ENCODE data around the gene MYO1A. TPM values are rescaled to one million over a fixed set of nuclear protein-coding genes. Genes with fewer than 3 reads are reported as not detected.

Gene MYO1A
- total and polyA plus RNA-seq, 10 of the 15 experiments (the other 5 are each of a cell fraction or from before 2014, with no cell fraction given) = 0.01 to 0.34 (median 0.15) TPM; not detected in 2

GRCh38 chr12:57091638-57092528 lies 42.0 kb upstream of the MYO1A start:
- Histone ChIP-seq H3K4me2 (ENCODE audit: control insufficient read depth, insufficient read depth) (peak overlapping the region; percentile 9; the same call in 1 of the 2 replicates), H3K27me3 (replicated peaks in 1 of 2; ENCODE audit: control insufficient read depth in 2 of 2, insufficient read depth in 2 of 2, low read length in 1 of 2) (no peaks in the 10 kb centered on the region), H3K9ac (ENCODE audit: control insufficient read depth, insufficient read depth, low read length) (no peak overlapping the region), H3K27ac (ENCODE audit: control insufficient read depth, insufficient read depth) (no peak overlapping the region), H3K9me3 (replicated peaks; ENCODE audit: control insufficient read depth, insufficient read depth, low read length) (no peaks in the 10 kb centered on the region), H2AFZ (ENCODE audit: control insufficient read depth, low read depth, low read length) (no peak overlapping the region), H3K79me2 (ENCODE audit: control insufficient read depth, insufficient read depth, low read length) (peaks cover 34% of the 10 kb centered on the region), H4K20me1 (ENCODE audit: control insufficient read depth, insufficient read depth) (no peaks in the 10 kb centered on the region), H3K4me3 (no peak overlapping the region), H3K36me3 (ENCODE audit: control insufficient read depth in 2 of 2, insufficient read depth in 2 of 2, low read length in 1 of 2) (peaks cover 15 to 21% of the 10 kb centered on the region in 2 experiments), H3K4me1 (ENCODE audit: control insufficient read depth, insufficient read depth, low read length) (peaks cover 39% of the 10 kb centered on the region)
- TF ChIP-seq WRNIP1 (IDR thresholded peaks at IDR 0.05; ENCODE audit: borderline replicate concordance, low read depth, low read length) = no peak
- no peak for TF ChIP-seq RBBP5 (conservative IDR thresholded peaks at IDR 0.05)
- TF ChIP-seq CUX1 (IDR thresholded peaks at IDR 0.05; ENCODE audit: insufficient replicate concordance, low read depth, low read length) = no peak
- TF ChIP-seq PKNOX1 (IDR thresholded peaks at IDR 0.05) = no peak
- TF ChIP-seq NFIC (IDR thresholded peaks at IDR 0.05; ENCODE audit: low read depth, low read length) = no peak
- no peak for TF ChIP-seq RELA (IDR thresholded peaks at IDR 0.05; ENCODE audit: borderline replicate concordance, partially characterized antibody)
- RAD21 ChIA-PET (ENCODE audit: unreplicated experiment) = interaction anchor here (0.6 to 8.8 kb wide), 9 partner anchors 9 to 91 kb away, joined by 3 to 199 read pairs (median 5); partner anchors contain the start of genes NEMP1, STAT6 and TAC3
- no peak for FAIRE-seq
- CTCF ChIA-PET = interaction anchor here (0.6 to 9.0 kb wide), 12 partner anchors 11 to 88 kb away, joined by 3 to 205 read pairs (median 6); partner anchors contain the start of genes NEMP1 and STAT6
- POLR2A ChIA-PET = interaction anchor here (0.8 to 7.6 kb wide), 4 partner anchors 13 to 402 kb away, joined by 3 to 74 read pairs (median 29); partner anchors contain the start of genes NEMP1 and STAT6
- SMC1A ChIA-PET (ENCODE audit: uncharacterized antibody, unreplicated experiment) = interaction anchor here (1.1 to 10.4 kb wide), 6 partner anchors 14 to 93 kb away, joined by 3 to 169 read pairs (median 31); partner anchors contain the start of genes NEMP1 and STAT6
- 88% methylated on average over 23 of the region's 25 CpGs for WGBS (ENCODE audit: insufficient coverage, insufficient replicate concordance, low lambda C conversion rate, missing lambda C conversion rate)
- intact Hi-C loops (cut with micrococcal nuclease; ENCODE audit: unreplicated experiment) (no loop called here), in situ Hi-C loops (cut with MboI) (no loop called here)
- no TSS peak for BruUV-seq (replicated peaks)
- ATAC-seq = no peak
- DNase-seq (ENCODE audit: low read depth, low spot score) = no peak

All from GM12878 (cell line).